ENCODE data around the gene SPOCD1.

- no peak for TF ChIP-seq POLR2AphosphoS5 (IDR thresholded peaks at IDR 0.05)
- TF ChIP-seq CTCF (IDR thresholded peaks at IDR 0.05 in 8 of 11, conservative IDR thresholded peaks at IDR 0.05 in 3 of 11): no peak
- TF ChIP-seq POLR2A (IDR thresholded peaks at IDR 0.05): no peak
These were observed 42.0 kb upstream of the SPOCD1 start for GRCh38 chr1:31857863-31858262.

Data from spleen (tissue), 7 donors.